Esophagus muscularis mucosa (tissue), 4 donors: ENCODE data around the gene NUDC. TPM values are rescaled to one million over a fixed set of nuclear protein-coding genes. Genes with fewer than 3 reads are reported as not detected.

ENCODE experiments used
- DNase-seq: peaks from one replicate; pipeline ENCODE4 v3.0.0-alpha.2; 2017; ENCODE audit errors: extremely low spot score
- H3K27ac ChIP-seq, 4 donors: fragments of 200-600 bp; sonication (generic); replicated peaks in 1 of 4; 1 replicate in 3 of 4; 2 replicates in 1 of 4; pipeline ENCODE4 v1.5.1; 2016 to 2019; ENCODE audit warnings: mild to moderate bottlenecking in 1 of 4
- H3K27me3 ChIP-seq, 4 donors: fragments of 200-600 bp; sonication (generic); one replicate each; pipeline versions ENCODE4 v1.5.1 to v1.6.0; 2016 to 2019
- H3K36me3 ChIP-seq, 4 donors: fragments of 200-600 bp; sonication (generic); one replicate each; pipeline ENCODE4 v1.5.1; 2016 to 2019
- H3K4me1 ChIP-seq, 4 donors: fragments of 200-600 bp; sonication (generic); one replicate each; pipeline ENCODE4 v1.5.1; 2016 to 2019
- H3K4me3 ChIP-seq, 4 donors: fragments of 200-600 bp; sonication (generic); 1 replicate in 2 of 4; 2 replicates in 2 of 4; pipeline ENCODE4 v1.5.1; 2016 to 2019; ENCODE audit warnings: mild to moderate bottlenecking in 4 of 4, moderate library complexity in 1 of 4
- H3K9me3 ChIP-seq, 4 donors: fragments of 200-600 bp; sonication (generic); 1 replicate in 3 of 4; 2 replicates in 1 of 4; pipeline ENCODE4 v1.5.1; 2016 to 2019
- CTCF ChIP-seq, 3 experiments: fragments of 200-600 bp in 2 of 3; fragments of 450-650 bp in 1 of 3; sonication (generic) in 2 of 3; IDR thresholded peaks; one replicate each; pipeline ENCODE4 v1.5.1; 2017 to 2019; ENCODE audit warnings: antibody characterized with exemption in 3 of 3, mild to moderate bottlenecking in 2 of 3, moderate library complexity in 1 of 3
- EP300 ChIP-seq: sonication (generic); formaldehyde crosslinking; IDR thresholded peaks from one replicate; pipeline ENCODE4 v1.6.1; 2017; ENCODE audit warnings: antibody characterized with exemption
- POLR2A ChIP-seq: fragments of 450-650 bp; IDR thresholded peaks from one replicate; pipeline ENCODE4 v1.6.1; 2017; ENCODE audit warnings: antibody characterized with exemption, moderate library complexity, mild to moderate bottlenecking, low read depth
- POLR2AphosphoS5 ChIP-seq, 2 donors: sonication (generic); formaldehyde crosslinking; IDR thresholded peaks; one replicate each; pipeline ENCODE4 v1.6.1; 2017; ENCODE audit warnings: antibody characterized with exemption in 2 of 2
- WGBS: methylation state at CpG from one replicate; pipeline ENCODE4 v1.1.5; 2018; 5-methylcytosine and 5-hydroxymethylcytosine counted together
- intact Hi-C: fragments of 100-400 bp; cut with DNase I; formaldehyde crosslinking; loops from one replicate; pipeline ENCODE4 v1.15.1; 2023
- total RNA-seq, 4 donors: library from RNA; depleted of rRNA; stranded (reverse); fragments of >200 nt; gene quantifications; one replicate each; pipeline versions ENCODE4 v1.1.0 to v1.2.1, GENCODE V29; 2016

The NUDC gene
- total RNA-seq, 4 donors from 2014 or later: 61.6 to 91.1 (median 81.5) TPM

GRCh38 chr1:26922431-26922729, 837 bp downstream of the NUDC start:
- H3K27me3 ChIP-seq: no peaks in the 10 kb centered on the region
- peaks cover 33 to 40% (median 36%) of the 10 kb centered on the region in 4 donors for H3K36me3 ChIP-seq
- peak overlapping the region; percentile 86 to 92 (median 88) for H3K27ac ChIP-seq
- TF ChIP-seq POLR2A (no peak), POLR2AphosphoS5 (IDR thresholded peaks at IDR 0.05) (no peak), CTCF (IDR thresholded peaks at IDR 0.05) (no peak), EP300 (no peak)
- DNase-seq: no peak
- H3K9me3 ChIP-seq: no peaks in the 10 kb centered on the region
- WGBS: 35% methylated on average over 6 of the region's 6 CpGs
- peaks cover 17 to 28% (median 24%) of the 10 kb centered on the region in 4 donors for H3K4me1 ChIP-seq
- intact Hi-C loops: no loop called here
- H3K4me3 ChIP-seq: peak overlapping the region; percentile 77 to 98 (median 86)

- intact Hi-C loops: no loop called here
- peaks cover 37 to 45% (median 41%) of the 10 kb centered on the region in 4 donors for H3K36me3 ChIP-seq
- H3K9me3 ChIP-seq: no peaks in the 10 kb centered on the region
- 95% methylated on average over 3 of the region's 3 CpGs for WGBS
- DNase-seq: no peak
- H3K27me3 ChIP-seq: no peaks in the 10 kb centered on the region
- H3K4me3 ChIP-seq: peak overlapping the region; percentile 77 to 98 (median 86)
- peaks cover 17 to 28% (median 24%) of the 10 kb centered on the region in 4 donors for H3K4me1 ChIP-seq
- TF ChIP-seq POLR2A: no peak
- TF ChIP-seq EP300: no peak
- no peak for TF ChIP-seq POLR2AphosphoS5 (IDR thresholded peaks at IDR 0.05)
- no peak for TF ChIP-seq CTCF (IDR thresholded peaks at IDR 0.05)
- H3K27ac ChIP-seq: no peak overlapping the region
These were observed 1.4 kb downstream of the NUDC start for GRCh38 chr1:26922901-26923300.

- Histone ChIP-seq H3K4me1 (peaks cover 17 to 28% (median 24%) of the 10 kb centered on the region in 4 donors), H3K27me3 (no peaks in the 10 kb centered on the region), H3K4me3 (no peak overlapping the region), H3K27ac (no peak overlapping the region), H3K9me3 (no peaks in the 10 kb centered on the region), H3K36me3 (peaks cover 37 to 51% (median 47%) of the 10 kb centered on the region in 4 donors)
- no peak for TF ChIP-seq POLR2A
- TF ChIP-seq POLR2AphosphoS5 (IDR thresholded peaks at IDR 0.05): no peak
- no peak for TF ChIP-seq EP300
- TF ChIP-seq CTCF (IDR thresholded peaks at IDR 0.05): no peak
- intact Hi-C loops: no loop called here
- no peak for DNase-seq
- 95% methylated on average over 3 of the region's 3 CpGs for WGBS
These were observed 2.2 kb downstream of the NUDC start for GRCh38 chr1:26923711-26924110.

GRCh38 chr1:26932531-26932930, 11.0 kb downstream of the NUDC start:
- WGBS: 71% methylated on average over 3 of the region's 3 CpGs
- intact Hi-C loops: no loop called here
- H3K36me3 ChIP-seq: peaks cover 15 to 89% (median 61%) of the 10 kb centered on the region in 4 donors

More at GRCh38 chr1:26932531-26932930, 11.0 kb downstream of the NUDC start:
- Histone ChIP-seq H3K27me3 (no peaks in the 10 kb centered on the region), H3K4me3 (no peak overlapping the region), H3K27ac (no peak overlapping the region), H3K9me3 (no peaks in the 10 kb centered on the region), H3K4me1 (no peaks in the 10 kb centered on the region)
- TF ChIP-seq POLR2A: no peak
- no peak for TF ChIP-seq POLR2AphosphoS5 (IDR thresholded peaks at IDR 0.05)
- no peak for TF ChIP-seq EP300
- TF ChIP-seq CTCF (IDR thresholded peaks at IDR 0.05): no peak
- no peak for DNase-seq
